ENCODE data around the gene PLB1.

PLB1 gene

GRCh38 chr2:28587526-28588291, 91.8 kb downstream of the PLB1 start:
- H3K79me2 ChIP-seq (ENCODE audit: insufficient read depth, low read length), result no peaks in the 10 kb centered on the region
- peak overlapping the region; percentile 53 for H3K4me2 ChIP-seq (ENCODE audit: insufficient read depth, low read length)
- peak overlapping the region; percentile 40; the same call in 1 of the 2 replicates for H3K27ac ChIP-seq (ENCODE audit: low read length)
- H3K4me1 ChIP-seq (ENCODE audit: insufficient read depth, low read length), result peaks cover 33% of the 10 kb centered on the region
- ATAC-seq (ENCODE audit: insufficient read depth, low read depth) (peak; percentile 65), DNase-seq (peak; percentile 71)
- H3K9ac ChIP-seq (ENCODE audit: low read depth, low read length), result no peak overlapping the region
- no peak for TF ChIP-seq EZH2 (IDR thresholded peaks at IDR 0.05; ENCODE audit: borderline replicate concordance, low read depth, low read length, severe bottlenecking)
- peak; percentile 11 for TF ChIP-seq CTCF (IDR thresholded peaks at IDR 0.05; ENCODE audit: borderline replicate concordance, extremely low read depth, low read length, poor library complexity, severe bottlenecking)
- no peaks in the 10 kb centered on the region for H3K9me3 ChIP-seq (ENCODE audit: insufficient read depth, low read length, severe bottlenecking)
- H3K27me3 ChIP-seq (ENCODE audit: insufficient read depth, low read length, poor library complexity), result no peaks in the 10 kb centered on the region
- peaks cover 9% of the 10 kb centered on the region; the same call in 1 of the 2 replicates for H4K20me1 ChIP-seq (ENCODE audit: insufficient read depth, low read length)
- H3K36me3 ChIP-seq (ENCODE audit: insufficient read depth, low read length), result no peaks in the 10 kb centered on the region
- no peak overlapping the region for H2AFZ ChIP-seq (ENCODE audit: low read depth, low read length)
- peak overlapping the region in 1 of 2 experiments; percentile 14; a peak in 1 of 4 replicates for H3K4me3 ChIP-seq (ENCODE audit: low read depth in 1 of 2, low read length in 2 of 2)

GRCh38 chr2:28588292-28588670, 92.4 kb downstream of the PLB1 start:
- ATAC-seq (ENCODE audit: insufficient read depth, low read depth) (no peak), DNase-seq (no peak)
- no peak for TF ChIP-seq CTCF (IDR thresholded peaks at IDR 0.05; ENCODE audit: borderline replicate concordance, extremely low read depth, low read length, poor library complexity, severe bottlenecking)
- TF ChIP-seq EZH2 (IDR thresholded peaks at IDR 0.05; ENCODE audit: borderline replicate concordance, low read depth, low read length, severe bottlenecking), result no peak
- Histone ChIP-seq H3K4me2 (ENCODE audit: insufficient read depth, low read length) (peak overlapping the region; percentile 53; the same call in 1 of the 2 replicates), H3K9ac (ENCODE audit: low read depth, low read length) (no peak overlapping the region), H3K79me2 (ENCODE audit: insufficient read depth, low read length) (no peaks in the 10 kb centered on the region), H4K20me1 (ENCODE audit: insufficient read depth, low read length) (peaks cover 9% of the 10 kb centered on the region; the same call in 1 of the 2 replicates), H3K27ac (ENCODE audit: low read length) (no peak overlapping the region), H2AFZ (ENCODE audit: low read depth, low read length) (no peak overlapping the region), H3K27me3 (ENCODE audit: insufficient read depth, low read length, poor library complexity) (no peaks in the 10 kb centered on the region), H3K36me3 (ENCODE audit: insufficient read depth, low read length) (no peaks in the 10 kb centered on the region), H3K4me1 (ENCODE audit: insufficient read depth, low read length) (peaks cover 33% of the 10 kb centered on the region), H3K4me3 (ENCODE audit: low read depth in 1 of 2, low read length in 2 of 2) (no peak overlapping the region), H3K9me3 (ENCODE audit: insufficient read depth, low read length, severe bottlenecking) (no peaks in the 10 kb centered on the region)

- no peaks in the 10 kb centered on the region for H3K79me2 ChIP-seq (ENCODE audit: insufficient read depth, low read length)
- H3K27me3 ChIP-seq (ENCODE audit: insufficient read depth, low read length, poor library complexity), result peaks cover 3% of the 10 kb centered on the region
- peaks cover 9% of the 10 kb centered on the region; the same call in 1 of the 2 replicates for H4K20me1 ChIP-seq (ENCODE audit: insufficient read depth, low read length)
Measured at GRCh38 chr2:28589746-28590463, 94.0 kb downstream of the PLB1 start.

More at GRCh38 chr2:28589746-28590463, 94.0 kb downstream of the PLB1 start:
- ATAC-seq (ENCODE audit: insufficient read depth, low read depth), result no peak
- DNase-seq, result no peak
- Histone ChIP-seq H3K9ac (ENCODE audit: low read depth, low read length) (no peak overlapping the region), H3K27ac (ENCODE audit: low read length) (no peak overlapping the region), H3K4me1 (ENCODE audit: insufficient read depth, low read length) (peaks cover 24% of the 10 kb centered on the region), H3K36me3 (ENCODE audit: insufficient read depth, low read length) (no peaks in the 10 kb centered on the region), H2AFZ (ENCODE audit: low read depth, low read length) (no peak overlapping the region), H3K9me3 (ENCODE audit: insufficient read depth, low read length, severe bottlenecking) (no peaks in the 10 kb centered on the region), H3K4me2 (ENCODE audit: insufficient read depth, low read length) (no peak overlapping the region), H3K4me3 (ENCODE audit: low read depth in 1 of 2, low read length in 2 of 2) (no peak overlapping the region)
- TF ChIP-seq EZH2 (IDR thresholded peaks at IDR 0.05; ENCODE audit: borderline replicate concordance, low read depth, low read length, severe bottlenecking) (no peak), CTCF (IDR thresholded peaks at IDR 0.05; ENCODE audit: borderline replicate concordance, extremely low read depth, low read length, poor library complexity, severe bottlenecking) (no peak)

Data from DND-41 (cell line).